ENCODE data around the gene SSTR4.
A peak's percentile ranks its signal among the peaks of the same experiment; 100 is the strongest.
"Not testable (repeated sequence)": the region's sequence is repeated elsewhere in the genome, so short reads cannot be mapped to it uniquely, and the experiment has no call there.

SSTR4 gene

GRCh38 chr20:23018941-23019340, 16.2 kb upstream of the SSTR4 start:
- DNase-seq = no peak

GRCh38 chr20:23019403-23019802, 15.7 kb upstream of the SSTR4 start:
- DNase-seq = no peak

GRCh38 chr20:23020230-23021018, 14.7 kb upstream of the SSTR4 start:
- DNase-seq = no peak

GRCh38 chr20:23021541-23021940, 13.6 kb upstream of the SSTR4 start:
- DNase-seq = no peak

- DNase-seq = no peak
Measured at GRCh38 chr20:23021951-23022350, 13.2 kb upstream of the SSTR4 start.

- no peak for DNase-seq
Measured at GRCh38 chr20:23022849-23023248, 12.3 kb upstream of the SSTR4 start.

- DNase-seq = no peak
Measured at GRCh38 chr20:23023621-23024177, 11.4 kb upstream of the SSTR4 start.

GRCh38 chr20:23024701-23025100, 10.4 kb upstream of the SSTR4 start:
- DNase-seq = no peak

GRCh38 chr20:23025503-23025902, 9.6 kb upstream of the SSTR4 start:
- not testable (repeated sequence) for DNase-seq

GRCh38 chr20:23027721-23028120, 7.4 kb upstream of the SSTR4 start:
- DNase-seq = no peak

- DNase-seq = no peak
Measured at GRCh38 chr20:23028392-23028791, 6.7 kb upstream of the SSTR4 start.

- DNase-seq = no peak
Measured at GRCh38 chr20:23029324-23029723, 5.8 kb upstream of the SSTR4 start.

- no peak for DNase-seq
Measured at GRCh38 chr20:23031346-23031745, 3.8 kb upstream of the SSTR4 start.

- DNase-seq = no peak
Measured at GRCh38 chr20:23032056-23032749, 2.9 kb upstream of the SSTR4 start.

GRCh38 chr20:23032750-23033078, 2.4 kb upstream of the SSTR4 start:
- no peak for DNase-seq

GRCh38 chr20:23033918-23034317, 1.2 kb upstream of the SSTR4 start:
- no peak for DNase-seq

- no peak for DNase-seq
Measured at GRCh38 chr20:23035731-23036130, 619 bp downstream of the SSTR4 start.

GRCh38 chr20:23036371-23036770, 1.3 kb downstream of the SSTR4 start:
- no peak for DNase-seq

GRCh38 chr20:23037017-23037481, 1.9 kb downstream of the SSTR4 start:
- DNase-seq = no peak

- no peak for DNase-seq
Measured at GRCh38 chr20:23039136-23039875, 4.2 kb downstream of the SSTR4 start.

- no peak for DNase-seq
Measured at GRCh38 chr20:23039885-23040508, 4.9 kb downstream of the SSTR4 start.

- no peak for DNase-seq
Measured at GRCh38 chr20:23042270-23042669, 7.2 kb downstream of the SSTR4 start.

GRCh38 chr20:23043376-23043775, 8.3 kb downstream of the SSTR4 start:
- DNase-seq = peak in 1 of 5 experiments; percentile 16

All from T-helper 2 cell (primary cell).